Stomach (tissue), 4 donors: ENCODE results near the gene FSD2.
"Not testable (repeated sequence)": the region's sequence is repeated elsewhere in the genome, so short reads cannot be mapped to it uniquely, and the experiment has no call there.

Experiments used
- CTCF ChIP-seq, 7 experiments: fragments of 450-650 bp in 4 of 7; fragments of 200-600 bp in 3 of 7; sonication (generic) in 3 of 7; IDR thresholded peaks; one replicate each; pipeline ENCODE4 v1.5.1; 2016 to 2019; ENCODE audit warnings: antibody characterized with exemption in 7 of 7, control low read depth in 2 of 7, mild to moderate bottlenecking in 1 of 7
- POLR2AphosphoS5 ChIP-seq, 3 donors: sonication (generic); formaldehyde crosslinking; IDR thresholded peaks; one replicate each; pipeline ENCODE4 v1.6.1; 2016; ENCODE audit warnings: antibody characterized with exemption in 3 of 3

- TF ChIP-seq POLR2AphosphoS5, CTCF (IDR thresholded peaks at IDR 0.05): not testable (repeated sequence)
Measured at GRCh38 chr15:82705856-82706255, 100.0 kb downstream of the FSD2 start.
